Limb (tissue), 2 donors: ENCODE measurements around the gene LAMB3.

Source experiments
- DNase-seq, 2 donors: peaks; one replicate each; pipeline ENCODE4 v3.0.0-alpha.2; 2016; ENCODE audit errors: extremely low spot score in 2 of 2

Gene LAMB3

GRCh38 chr1:209618756-209619420 is 33.3 kb downstream of the LAMB3 start:
- DNase-seq, result no peak

- no peak for DNase-seq
Observed at GRCh38 chr1:209618291-209618690, 33.9 kb downstream of the LAMB3 start.

GRCh38 chr1:209617755-209618154 is 34.5 kb downstream of the LAMB3 start:
- DNase-seq, result no peak

GRCh38 chr1:209617047-209617673 is 35.1 kb downstream of the LAMB3 start:
- no peak for DNase-seq

GRCh38 chr1:209616366-209617046 is 35.7 kb downstream of the LAMB3 start:
- DNase-seq, result no peak

GRCh38 chr1:209614906-209615305 is 37.3 kb downstream of the LAMB3 start:
- DNase-seq, result no peak

GRCh38 chr1:209614151-209614420 is 38.1 kb downstream of the LAMB3 start:
- no peak for DNase-seq

GRCh38 chr1:209613400-209614150 is 38.6 kb downstream of the LAMB3 start:
- no peak for DNase-seq

GRCh38 chr1:209612646-209613399 is 39.4 kb downstream of the LAMB3 start:
- DNase-seq, result no peak

GRCh38 chr1:209611771-209612570 is 40.3 kb downstream of the LAMB3 start:
- no peak for DNase-seq

- DNase-seq, result no peak
Observed at GRCh38 chr1:209610631-209610905, 41.7 kb downstream of the LAMB3 start.

GRCh38 chr1:209609791-209610630 is 42.2 kb downstream of the LAMB3 start:
- no peak for DNase-seq

GRCh38 chr1:209609041-209609790 is 43.0 kb downstream of the LAMB3 start:
- DNase-seq, result no peak

GRCh38 chr1:209607795-209608178 is 44.4 kb downstream of the LAMB3 start:
- DNase-seq, result no peak

- no peak for DNase-seq
Observed at GRCh38 chr1:209607102-209607794, 45.0 kb downstream of the LAMB3 start.

GRCh38 chr1:209603877-209604276 is 48.3 kb downstream of the LAMB3 start:
- no peak for DNase-seq

GRCh38 chr1:209601809-209602657 is 50.2 kb downstream of the LAMB3 start:
- DNase-seq, result no peak

- DNase-seq, result no peak
Observed at GRCh38 chr1:209600541-209600940, 51.7 kb downstream of the LAMB3 start.
